ENCODE measurements around the gene CFAP99. TPM values are rescaled to one million over a fixed set of nuclear protein-coding genes. Genes with fewer than 3 reads are reported as not detected.

Gene CFAP99
- total RNA-seq, 1 donor from 2014 or later, result not detected

GRCh38 chr4:2402941-2403340 lies 15.8 kb upstream of the CFAP99 start:
- H3K27me3 Mint-ChIP-seq (ENCODE audit: insufficient read depth, low read depth), result peaks cover 25% of the 10 kb centered on the region
- no peak for DNase-seq (ENCODE audit: low spot score)
- Histone ChIP-seq H3K4me3 (peak overlapping the region; percentile 39), H3K27ac (no peak overlapping the region), H2AFZ (replicated peaks) (no peak overlapping the region), H3K4me2 (peak overlapping the region; percentile 80), H3K36me3 (no peaks in the 10 kb centered on the region), H3K9me3 (ENCODE audit: low read depth) (no peaks in the 10 kb centered on the region), H3K9ac (no peak overlapping the region), H3F3A (ENCODE audit: low read depth) (peaks cover 17% of the 10 kb centered on the region), H3K79me2 (ENCODE audit: low read depth) (no peaks in the 10 kb centered on the region), H3K27me3 (peaks cover 27% of the 10 kb centered on the region), H4K20me1 (ENCODE audit: low read depth) (peaks cover 12% of the 10 kb centered on the region), H3K4me1 (peaks cover 22% of the 10 kb centered on the region)
- no peaks in the 10 kb centered on the region for H3K36me3 Mint-ChIP-seq
- peaks cover 4% of the 10 kb centered on the region for H3K9me3 Mint-ChIP-seq
- H3K4me3 Mint-ChIP-seq, result peak overlapping the region; percentile 72
- TF ChIP-seq EZH2 (IDR thresholded peaks at IDR 0.05) (no peak), EZH2phosphoT487 (IDR thresholded peaks at IDR 0.05) (no peak), CTCF (IDR thresholded peaks at IDR 0.05) (no peak)
- H3K27ac Mint-ChIP-seq, result peak overlapping the region; percentile 78
- peaks cover 43% of the 10 kb centered on the region for H3K4me1 Mint-ChIP-seq

GRCh38 chr4:2406406-2406805 lies 12.3 kb upstream of the CFAP99 start:
- no peaks in the 10 kb centered on the region for H3K9me3 ChIP-seq (ENCODE audit: low read depth)
- Mint-ChIP-seq H3K4me1 (peaks cover 40% of the 10 kb centered on the region), H3K9me3 (no peaks in the 10 kb centered on the region), H3K27me3 (ENCODE audit: insufficient read depth, low read depth) (peaks cover 21% of the 10 kb centered on the region), H3K4me3 (no peak overlapping the region), H3K36me3 (no peaks in the 10 kb centered on the region), H3K27ac (no peak overlapping the region)
- no peaks in the 10 kb centered on the region for H3K36me3 ChIP-seq
- H3K9ac ChIP-seq, result no peak overlapping the region
- H4K20me1 ChIP-seq (ENCODE audit: low read depth), result peaks cover 10% of the 10 kb centered on the region
- peak overlapping the region; percentile 22 for H3K4me2 ChIP-seq
- no peak overlapping the region for H3K4me3 ChIP-seq
- peaks cover 21% of the 10 kb centered on the region for H3K27me3 ChIP-seq
- no peak overlapping the region for H2AFZ ChIP-seq (replicated peaks)
- peaks cover 17% of the 10 kb centered on the region for H3F3A ChIP-seq (ENCODE audit: low read depth)
- H3K4me1 ChIP-seq, result peaks cover 19% of the 10 kb centered on the region
- no peaks in the 10 kb centered on the region for H3K79me2 ChIP-seq (ENCODE audit: low read depth)
- no peak for TF ChIP-seq CTCF (IDR thresholded peaks at IDR 0.05)
- TF ChIP-seq EZH2phosphoT487 (IDR thresholded peaks at IDR 0.05), result no peak
- TF ChIP-seq EZH2 (IDR thresholded peaks at IDR 0.05), result no peak
- H3K27ac ChIP-seq, result no peak overlapping the region
- DNase-seq (ENCODE audit: low spot score), result peak; percentile 43

GRCh38 chr4:2406920-2407319 lies 11.8 kb upstream of the CFAP99 start:
- Histone ChIP-seq H3F3A (ENCODE audit: low read depth) (peaks cover 17% of the 10 kb centered on the region), H3K27me3 (peaks cover 21% of the 10 kb centered on the region), H2AFZ (replicated peaks) (no peak overlapping the region), H3K9ac (no peak overlapping the region), H3K36me3 (no peaks in the 10 kb centered on the region), H4K20me1 (ENCODE audit: low read depth) (peaks cover 9% of the 10 kb centered on the region), H3K79me2 (ENCODE audit: low read depth) (no peaks in the 10 kb centered on the region), H3K4me3 (no peak overlapping the region), H3K27ac (no peak overlapping the region), H3K4me2 (no peak overlapping the region), H3K9me3 (ENCODE audit: low read depth) (no peaks in the 10 kb centered on the region), H3K4me1 (peaks cover 15% of the 10 kb centered on the region)
- DNase-seq (ENCODE audit: low spot score), result no peak
- H3K36me3 Mint-ChIP-seq, result no peaks in the 10 kb centered on the region
- peaks cover 35% of the 10 kb centered on the region for H3K4me1 Mint-ChIP-seq
- H3K27me3 Mint-ChIP-seq (ENCODE audit: insufficient read depth, low read depth), result peaks cover 24% of the 10 kb centered on the region
- peak overlapping the region; percentile 8 for H3K4me3 Mint-ChIP-seq
- H3K27ac Mint-ChIP-seq, result no peak overlapping the region
- H3K9me3 Mint-ChIP-seq, result no peaks in the 10 kb centered on the region
- TF ChIP-seq CTCF (IDR thresholded peaks at IDR 0.05) (no peak), EZH2 (IDR thresholded peaks at IDR 0.05) (no peak), EZH2phosphoT487 (IDR thresholded peaks at IDR 0.05) (no peak)
